Heart left ventricle (tissue), 13 donors: ENCODE results near the gene SAT2.

Experiments
- CTCF ChIP-seq, 12 donors: fragments of 200-600 bp; sonication (generic) in 4 of 12; IDR thresholded peaks; one replicate each; pipeline versions ENCODE4 v1.5.0 to v1.8.0; 2018 to 2022; ENCODE audit warnings: antibody characterized with exemption in 12 of 12, mild to moderate bottlenecking in 5 of 12
- POLR2A ChIP-seq, 2 donors: fragments of 450-650 bp; IDR thresholded peaks; one replicate each; pipeline ENCODE4 v1.6.1; 2017; ENCODE audit warnings: antibody characterized with exemption in 2 of 2, mild to moderate bottlenecking in 2 of 2, moderate library complexity in 2 of 2
- donor health status: ischemic (EF 13 %, LVEDD 7.1; RV severe dilation, severe dysfunction).
- donor health status: DM: no; HTN: yes; CAD: no.
- donor health status: DM: no; HTN: no; CAD: no.
- donor health status: ischemic (EF 25% LVEDD 6.9; RV normal size, moderate dysfunction).
- donor health status: ischemic (EF 25% LVEDD 5.7; RV mildly dilated, moderate dysfunction).
- donor health status: ischemic (EF 35%, LVEDD 5.7; RV mildly dilated, moderate dysfunction).
- donor health status: nonischemic (EF 11% LVEDD 7.7; RV severe dilation, severe dysfunction).
- donor health status: DM: yes; HTN: yes; CAD: no.
- donor health status: PGD.
- donor health status: ischemic (EF 29% LVEDD 5.4; RV normal size, mild dysfunction).
- donor health status: nonischemic (EF 23%, LVEDD 6.1; RV moderate dilation, normal function).

- TF ChIP-seq CTCF (IDR thresholded peaks at IDR 0.05) (no peak), POLR2A (IDR thresholded peaks at IDR 0.05) (no peak)
Observed at GRCh38 chr17:7676533-7676932, 48.9 kb upstream of the SAT2 start.
